Endothelial cell of umbilical vein (primary cell): Measurements from ENCODE around the gene ZNF530.

Experiments
- EZH2 ChIP-seq: IDR thresholded peaks from 2 replicates; pipeline ENCODE4 v1.6.1; 2012; ENCODE audit warnings: borderline replicate concordance, low read depth, mild to moderate bottlenecking, moderate library complexity, low read length, inconsistent platforms; ENCODE audit not compliant: severe bottlenecking
- FOS ChIP-seq: IDR thresholded peaks from 2 replicates; pipeline ENCODE4 v1.6.1; 2011; ENCODE audit warnings: mild to moderate bottlenecking, low read length, moderate library complexity, borderline replicate concordance; ENCODE audit not compliant: insufficient read depth
- GATA2 ChIP-seq: IDR thresholded peaks from 2 replicates; pipeline ENCODE4 v1.7.0; 2011; ENCODE audit warnings: low read depth, mild to moderate bottlenecking, moderate library complexity, mixed read lengths, low read length; ENCODE audit not compliant: insufficient read length, insufficient read depth
- POLR2AphosphoS5 ChIP-seq: IDR thresholded peaks from 2 replicates; pipeline ENCODE4 v1.6.1; 2012; ENCODE audit warnings: low read depth, mild to moderate bottlenecking, control low read depth, low read length, moderate library complexity; ENCODE audit not compliant: insufficient read depth
- TF ChIP-seq, protein P1 (sequence below), 2 donors: IDR thresholded peaks; 1 replicate in 1 of 2; 2 replicates in 1 of 2; pipeline ENCODE4 v1.5.1; 2011; ENCODE audit warnings: low read length in 2 of 2, mild to moderate bottlenecking in 2 of 2, moderate library complexity in 2 of 2, control low read depth in 1 of 2, inconsistent platforms in 1 of 2, low read depth in 1 of 2; ENCODE audit not compliant: insufficient read depth in 1 of 2; ENCODE audit errors: extremely low read depth in 1 of 2
- TF ChIP-seq, protein P2 (sequence below): IDR thresholded peaks from 2 replicates; pipeline ENCODE4 v1.6.1; 2011; ENCODE audit not compliant: insufficient read depth, insufficient read length

DNA sequence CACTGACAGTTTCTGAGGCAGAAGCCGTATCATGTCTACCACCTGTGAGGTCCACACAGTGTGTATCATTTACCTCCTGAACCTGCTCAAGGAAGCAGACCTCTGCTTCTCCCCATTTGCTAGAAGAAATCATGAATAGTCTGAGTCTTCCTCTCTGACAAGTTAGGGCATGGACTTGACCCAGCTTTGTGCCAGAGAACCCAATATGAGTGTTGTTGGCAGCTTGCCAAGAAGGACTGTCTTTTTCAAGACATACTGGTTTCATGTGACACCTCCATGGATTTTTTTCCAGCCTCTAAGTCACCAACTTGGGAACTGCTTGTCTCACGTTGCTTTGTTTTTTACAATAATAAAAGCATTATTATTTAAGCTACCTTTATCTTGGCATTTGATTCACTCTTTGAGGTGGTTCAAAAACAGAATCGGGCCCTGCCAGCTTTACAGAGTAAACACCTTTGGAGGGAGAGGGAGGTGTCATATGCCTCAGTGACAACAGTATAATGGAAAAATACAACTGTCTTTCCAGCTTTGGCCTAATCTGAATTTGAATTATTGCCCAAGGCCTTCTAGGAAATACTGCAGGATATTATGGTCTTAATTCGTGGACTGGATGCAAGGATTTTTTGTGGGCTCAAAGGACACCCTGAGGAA is 42.8 kb downstream of the ZNF530 start:
- TF ChIP-seq, protein P1, sequence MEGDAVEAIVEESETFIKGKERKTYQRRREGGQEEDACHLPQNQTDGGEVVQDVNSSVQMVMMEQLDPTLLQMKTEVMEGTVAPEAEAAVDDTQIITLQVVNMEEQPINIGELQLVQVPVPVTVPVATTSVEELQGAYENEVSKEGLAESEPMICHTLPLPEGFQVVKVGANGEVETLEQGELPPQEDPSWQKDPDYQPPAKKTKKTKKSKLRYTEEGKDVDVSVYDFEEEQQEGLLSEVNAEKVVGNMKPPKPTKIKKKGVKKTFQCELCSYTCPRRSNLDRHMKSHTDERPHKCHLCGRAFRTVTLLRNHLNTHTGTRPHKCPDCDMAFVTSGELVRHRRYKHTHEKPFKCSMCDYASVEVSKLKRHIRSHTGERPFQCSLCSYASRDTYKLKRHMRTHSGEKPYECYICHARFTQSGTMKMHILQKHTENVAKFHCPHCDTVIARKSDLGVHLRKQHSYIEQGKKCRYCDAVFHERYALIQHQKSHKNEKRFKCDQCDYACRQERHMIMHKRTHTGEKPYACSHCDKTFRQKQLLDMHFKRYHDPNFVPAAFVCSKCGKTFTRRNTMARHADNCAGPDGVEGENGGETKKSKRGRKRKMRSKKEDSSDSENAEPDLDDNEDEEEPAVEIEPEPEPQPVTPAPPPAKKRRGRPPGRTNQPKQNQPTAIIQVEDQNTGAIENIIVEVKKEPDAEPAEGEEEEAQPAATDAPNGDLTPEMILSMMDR (IDR thresholded peaks at IDR 0.05; ENCODE audit: extremely low read depth in 1 of 2, insufficient read depth in 1 of 2, low read depth in 1 of 2, low read length in 2 of 2) = no peak
- TF ChIP-seq FOS (no peak), EZH2 (no peak), GATA2 (no peak), POLR2AphosphoS5 (no peak)
- TF ChIP-seq, protein P2, sequence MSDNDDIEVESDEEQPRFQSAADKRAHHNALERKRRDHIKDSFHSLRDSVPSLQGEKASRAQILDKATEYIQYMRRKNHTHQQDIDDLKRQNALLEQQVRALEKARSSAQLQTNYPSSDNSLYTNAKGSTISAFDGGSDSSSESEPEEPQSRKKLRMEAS = no peak
